Osteocyte (in vitro differentiated cells): Measurements from ENCODE around the gene ICAM2. TPM values are rescaled to one million over a fixed set of nuclear protein-coding genes. Genes with fewer than 3 reads are reported as not detected.
A peak's percentile ranks its signal among the peaks of the same experiment; 100 is the strongest.
"Not testable (repeated sequence)": the region's sequence is repeated elsewhere in the genome, so short reads cannot be mapped to it uniquely, and the experiment has no call there.

Experiments
- DNase-seq: peaks from one replicate; pipeline ENCODE4 v3.0.0; 2021; ENCODE audit warnings: mixed read lengths; ENCODE audit not compliant: unreplicated experiment; ENCODE audit errors: extremely low spot score
- H3K27ac Mint-ChIP-seq: one replicate; pipeline ENCODE4 v1.8.0; 2021; ENCODE audit warnings: mild to moderate bottlenecking, mixed read lengths; ENCODE audit not compliant: unreplicated experiment
- H3K27me3 Mint-ChIP-seq: one replicate; pipeline ENCODE4 v1.8.0; 2021; ENCODE audit warnings: mixed read lengths; ENCODE audit not compliant: unreplicated experiment
- H3K36me3 Mint-ChIP-seq: one replicate; pipeline ENCODE4 v1.8.0; 2021; ENCODE audit warnings: mixed read lengths; ENCODE audit not compliant: unreplicated experiment
- H3K4me1 Mint-ChIP-seq: one replicate; pipeline ENCODE4 v1.8.0; 2021; ENCODE audit warnings: mixed read lengths; ENCODE audit not compliant: unreplicated experiment
- H3K4me3 Mint-ChIP-seq: one replicate; pipeline ENCODE4 v1.8.0; 2021; ENCODE audit warnings: mild to moderate bottlenecking, moderate library complexity, mixed read lengths; ENCODE audit not compliant: unreplicated experiment
- H3K9me3 Mint-ChIP-seq: one replicate; pipeline ENCODE4 v1.8.0; 2021; ENCODE audit warnings: mixed read lengths; ENCODE audit not compliant: unreplicated experiment
- CTCF ChIP-seq: fragments of 200-600 bp; sonication (generic); IDR thresholded peaks from 2 replicates; pipeline ENCODE4 v1.5.0; 2021; ENCODE audit warnings: antibody characterized with exemption, mild to moderate bottlenecking, moderate library complexity
- total RNA-seq: library from RNA; stranded (reverse); gene quantifications from 2 replicates; pipeline ENCODE4 v1.2.1, GENCODE V29; 2021

ICAM2 gene
- total RNA-seq, 1 donor from 2014 or later: not detected

GRCh38 chr17:64022611-64023063, 2.2 kb upstream of the ICAM2 start:
- Mint-ChIP-seq H3K27ac (no peak overlapping the region), H3K27me3 (peaks cover 17% of the 10 kb centered on the region), H3K36me3 (no peaks in the 10 kb centered on the region)

GRCh38 chr17:64019551-64019961, 877 bp downstream of the ICAM2 start:
- H3K4me1 Mint-ChIP-seq, H3K36me3 Mint-ChIP-seq, DNase-seq, H3K9me3 Mint-ChIP-seq, H3K27ac Mint-ChIP-seq, H3K4me3 Mint-ChIP-seq: not testable (repeated sequence)
- peaks cover 35% of the 10 kb centered on the region for H3K27me3 Mint-ChIP-seq

More at GRCh38 chr17:64022611-64023063, 2.2 kb upstream of the ICAM2 start:
- Mint-ChIP-seq H3K9me3 (no peaks in the 10 kb centered on the region), H3K4me1 (peaks cover 4% of the 10 kb centered on the region), H3K4me3 (no peak overlapping the region)
- TF ChIP-seq CTCF: no peak
- no peak for DNase-seq

DNA sequence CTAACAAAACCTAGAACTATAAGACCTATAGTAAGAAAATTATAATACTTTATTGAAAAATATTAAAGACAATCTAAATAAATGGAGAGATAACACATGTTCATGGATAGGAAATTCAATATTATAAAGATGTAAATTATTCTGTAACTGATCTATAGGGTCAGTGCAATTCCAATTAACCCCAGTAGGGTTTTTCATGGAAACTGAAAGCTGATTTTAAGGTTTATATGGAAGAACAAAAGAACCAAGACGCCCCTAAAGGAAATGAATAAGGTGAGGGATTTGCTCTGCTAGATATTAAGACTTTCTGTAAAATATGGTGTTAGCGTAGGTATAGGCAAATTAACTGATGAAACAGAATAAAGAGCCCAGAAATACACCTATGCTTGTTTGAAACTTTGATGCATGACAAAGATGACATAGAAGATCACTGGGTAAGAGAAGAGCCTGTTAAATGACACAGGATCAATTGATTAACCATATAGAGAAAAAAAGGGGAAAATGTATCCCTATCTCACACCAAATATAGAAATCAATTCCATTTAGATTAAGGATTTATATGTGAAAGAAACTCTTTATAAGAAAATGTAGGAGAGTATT, 3.0 kb downstream of the ICAM2 start:
- TF ChIP-seq CTCF: peak; percentile 23
- Mint-ChIP-seq H3K9me3 (no peaks in the 10 kb centered on the region), H3K27me3 (peaks cover 42% of the 10 kb centered on the region), H3K36me3 (no peaks in the 10 kb centered on the region), H3K4me3 (no peak overlapping the region), H3K4me1 (peaks cover 8% of the 10 kb centered on the region), H3K27ac (no peak overlapping the region)
- DNase-seq: no peak

GRCh38 chr17:64016974-64017373, 3.5 kb downstream of the ICAM2 start:
- Mint-ChIP-seq H3K4me3 (no peak overlapping the region), H3K36me3 (no peaks in the 10 kb centered on the region)
- TF ChIP-seq CTCF: no peak

DNA sequence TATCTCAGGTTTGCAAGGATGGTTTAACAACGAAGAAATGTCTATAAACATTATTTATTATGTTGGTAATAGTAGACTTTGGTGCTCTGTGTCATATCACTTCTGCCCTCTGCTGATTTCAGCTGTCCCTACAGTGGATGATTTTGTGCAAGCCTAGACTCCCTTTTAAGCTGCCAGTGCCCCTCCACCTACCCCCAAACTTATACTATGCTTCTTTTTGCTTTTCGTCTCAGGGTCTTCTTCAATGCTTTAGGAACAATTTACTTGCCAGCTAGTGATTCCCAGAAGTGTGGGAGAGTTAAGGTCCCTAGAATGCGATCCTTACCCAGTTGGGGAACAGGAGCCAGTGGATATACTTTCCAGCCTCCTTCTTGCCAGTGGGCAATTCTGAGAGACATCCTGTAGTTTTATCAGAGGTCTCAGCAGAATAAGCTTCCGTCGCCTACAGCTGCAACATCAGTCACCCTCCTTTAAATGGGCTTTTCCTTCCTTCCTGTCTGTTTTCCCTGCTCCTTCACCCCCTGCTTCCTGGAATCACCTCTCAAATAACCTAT, 4.1 kb downstream of the ICAM2 start:
- peak; percentile 23 for TF ChIP-seq CTCF
- no peak for DNase-seq
- no peak overlapping the region for H3K27ac Mint-ChIP-seq
- H3K36me3 Mint-ChIP-seq: no peaks in the 10 kb centered on the region
- H3K9me3 Mint-ChIP-seq: no peaks in the 10 kb centered on the region
- H3K4me3 Mint-ChIP-seq: no peak overlapping the region
- H3K27me3 Mint-ChIP-seq: peaks cover 48% of the 10 kb centered on the region
- peaks cover 8% of the 10 kb centered on the region for H3K4me1 Mint-ChIP-seq

More at GRCh38 chr17:64016974-64017373, 3.5 kb downstream of the ICAM2 start:
- Mint-ChIP-seq H3K4me1 (peaks cover 8% of the 10 kb centered on the region), H3K27me3 (peaks cover 43% of the 10 kb centered on the region), H3K9me3 (no peaks in the 10 kb centered on the region), H3K27ac (no peak overlapping the region)
- DNase-seq: no peak
